Muscle of back (tissue), 11 donors: ENCODE measurements around the gene TBXAS1. TPM values are rescaled to one million over a fixed set of nuclear protein-coding genes. Genes with fewer than 3 reads are reported as not detected.

Source experiments
- DNase-seq, 3 donors: peaks; one replicate each; pipeline versions ENCODE4 v3.0.0 to v3.0.0-alpha.2; 2013
- polyA plus RNA-seq, 10 donors: library from polyadenylated mRNA; unstranded; fragments of 120-200 nt; gene quantifications; one replicate each; pipeline ENCODE4 v1.2.1, GENCODE V29; 2013; ENCODE audit not compliant: insufficient read length in 10 of 10

Gene TBXAS1
- polyA plus RNA-seq, 10 donors, result 2.9 to 4.3 (median 3.3) TPM

- no peak for DNase-seq
Observed at GRCh38 chr7:140069298-140069949, 240.4 kb downstream of the TBXAS1 start.

Other genes starting within 250 kb of the TBXAS1 start
- gene HIPK2, start 51.3 kb upstream of the TBXAS1 start, polyA plus RNA-seq, result 10 to 100 TPM in 9 of 10 donors, 1 to 10 TPM in 1; 8.2 to 13.3 (median 11.9) TPM
- gene PARP12, start 233.7 kb downstream of the TBXAS1 start, polyA plus RNA-seq, result 10 to 100 TPM in 5 of 10 donors, 1 to 10 TPM in 5; 5.8 to 17.6 (median 10.1) TPM